Activated CD8-positive, alpha-beta memory T cell treated with anti-CD3 and anti-CD28 coated beads, Interleukin-2, amount 50 U/mL, for 48 hours (primary cell): ENCODE data around the gene ZNF500.
A peak's percentile ranks its signal among the peaks of the same experiment; 100 is the strongest.

Source experiments
- DNase-seq: peaks from one replicate; pipeline ENCODE4 v3.0.0-alpha.2; 2020

ZNF500 gene

GRCh38 chr16:4768549-4769305 is 1.8 kb upstream of the ZNF500 start:
- peak; percentile 94 for DNase-seq

GRCh38 chr16:4767872-4768548 is 1.0 kb upstream of the ZNF500 start:
- no peak for DNase-seq

DNA sequence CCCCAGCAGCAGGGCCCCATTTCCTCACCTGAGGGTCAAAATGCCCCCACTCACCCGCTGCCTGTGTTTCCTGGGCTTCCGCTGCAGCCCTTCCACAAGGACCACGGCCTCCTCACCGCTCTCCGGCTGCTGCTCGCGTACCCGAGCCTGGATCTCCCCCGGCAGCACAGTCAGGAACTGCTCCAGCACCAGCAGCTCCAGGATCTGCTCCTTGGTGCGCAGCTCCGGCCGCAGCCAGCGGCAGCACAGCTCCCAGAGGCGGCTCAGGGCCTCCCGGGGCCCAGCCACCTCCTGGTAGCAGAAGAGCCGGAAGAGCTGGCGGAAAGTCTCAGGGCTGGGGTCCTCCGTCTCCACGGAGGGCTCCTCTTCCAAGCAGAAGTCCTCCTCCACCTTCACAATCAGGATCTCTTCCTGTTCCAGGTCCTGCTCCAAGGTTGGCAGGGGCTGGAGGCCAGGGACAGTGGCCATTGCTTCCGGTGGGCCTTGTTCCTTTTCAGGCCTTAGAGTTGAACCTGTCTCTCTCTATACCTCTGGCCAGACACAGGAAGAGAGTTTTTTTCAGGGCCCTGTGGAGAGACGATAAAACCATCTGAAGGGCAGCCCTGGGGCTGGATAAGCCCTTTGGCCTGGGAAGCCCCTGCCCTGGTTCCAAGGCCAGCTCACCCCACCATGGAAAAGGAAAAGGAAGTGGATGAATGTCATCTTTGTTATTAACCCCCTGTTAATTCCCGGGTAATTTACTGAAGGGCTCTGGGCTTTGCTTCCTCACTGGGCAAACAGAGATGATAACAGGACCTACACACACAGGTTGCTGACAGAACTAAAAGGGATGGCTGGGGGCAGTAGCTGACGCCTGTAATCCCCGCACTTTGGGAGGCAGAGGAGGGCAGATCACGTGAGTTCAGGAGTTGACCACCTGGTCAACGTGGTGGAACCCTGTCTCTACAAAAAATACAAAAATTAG is 1.2 kb downstream of the ZNF500 start:
- DNase-seq: no peak

GRCh38 chr16:4763791-4764190 is 3.2 kb downstream of the ZNF500 start:
- DNase-seq: no peak

- no peak for DNase-seq
Measured at GRCh38 chr16:4762205-4762604, 4.8 kb downstream of the ZNF500 start.

DNA sequence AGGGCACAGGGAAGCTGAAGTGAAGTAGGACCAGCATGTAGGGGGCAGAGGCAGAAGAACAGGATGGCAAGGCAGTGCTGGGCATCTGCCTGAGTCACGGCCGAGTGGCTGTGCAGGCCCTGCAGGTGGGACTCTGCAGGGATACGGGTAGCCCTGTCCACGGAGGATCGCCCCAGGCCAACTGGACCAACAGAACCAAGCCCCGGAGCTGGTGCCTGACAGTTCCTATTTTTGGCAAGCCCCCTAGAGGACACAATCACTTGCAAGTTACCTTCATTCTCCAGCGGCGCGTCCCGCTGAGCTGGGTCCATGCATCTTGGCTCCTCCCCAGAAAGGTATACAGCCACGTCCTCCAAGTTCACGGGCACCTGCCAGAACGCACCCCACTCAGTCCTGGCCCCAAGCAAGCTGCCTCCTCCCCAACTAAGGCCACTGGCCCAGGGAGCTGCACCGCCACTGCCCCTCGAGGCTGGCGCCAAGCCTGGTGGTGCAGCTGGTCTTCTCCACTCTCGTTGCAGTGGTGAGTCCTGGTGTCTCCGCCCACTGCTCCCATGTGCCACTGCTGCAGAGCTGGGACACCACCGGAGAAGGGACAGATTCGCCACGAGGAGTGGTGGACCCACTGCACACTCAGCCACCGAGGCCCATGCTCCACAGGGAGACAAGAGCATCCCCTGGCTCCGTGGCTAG is 6.6 kb downstream of the ZNF500 start:
- no peak for DNase-seq

GRCh38 chr16:4755687-4756086 is 11.3 kb downstream of the ZNF500 start:
- DNase-seq: no peak

GRCh38 chr16:4754865-4755264 is 12.1 kb downstream of the ZNF500 start:
- DNase-seq: no peak

- no peak for DNase-seq
Measured at GRCh38 chr16:4753227-4753626, 13.7 kb downstream of the ZNF500 start.

DNA sequence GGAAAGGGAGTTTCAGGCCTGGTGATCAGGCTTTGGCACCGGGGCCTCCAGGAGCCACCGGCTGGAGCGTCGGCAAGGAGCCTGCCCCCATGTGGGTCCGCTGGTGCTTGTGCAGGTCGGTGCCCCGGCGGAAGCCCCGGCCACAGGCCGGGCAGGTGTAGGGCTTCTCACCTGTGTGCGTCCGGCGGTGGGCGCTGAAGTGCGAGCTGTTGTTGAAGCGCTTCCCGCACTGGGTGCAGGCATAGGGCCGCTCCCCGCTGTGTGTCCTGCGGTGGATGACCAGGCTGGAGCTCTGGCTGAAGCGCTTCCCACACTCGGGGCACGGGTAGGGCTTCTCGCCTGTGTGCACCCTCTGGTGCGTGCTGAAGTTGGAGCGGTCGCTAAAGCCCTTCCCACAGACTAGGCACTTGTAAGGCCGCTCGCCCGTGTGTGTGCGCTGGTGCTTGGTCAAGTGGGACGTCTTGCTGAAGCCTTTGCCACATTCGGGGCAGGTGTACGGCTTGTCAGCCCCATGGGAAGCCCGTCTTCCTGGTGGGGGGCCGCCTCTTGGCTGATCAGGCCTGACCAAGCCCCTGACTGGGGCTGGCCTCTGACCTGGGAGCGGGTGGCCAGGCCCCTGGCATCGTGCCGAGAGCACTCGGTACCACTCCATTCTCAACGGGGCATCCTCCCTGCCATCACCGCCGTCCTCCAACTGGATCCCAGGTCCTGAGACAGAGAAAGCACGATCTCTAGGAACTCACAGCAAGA is 14.4 kb downstream of the ZNF500 start:
- no peak for DNase-seq

DNA sequence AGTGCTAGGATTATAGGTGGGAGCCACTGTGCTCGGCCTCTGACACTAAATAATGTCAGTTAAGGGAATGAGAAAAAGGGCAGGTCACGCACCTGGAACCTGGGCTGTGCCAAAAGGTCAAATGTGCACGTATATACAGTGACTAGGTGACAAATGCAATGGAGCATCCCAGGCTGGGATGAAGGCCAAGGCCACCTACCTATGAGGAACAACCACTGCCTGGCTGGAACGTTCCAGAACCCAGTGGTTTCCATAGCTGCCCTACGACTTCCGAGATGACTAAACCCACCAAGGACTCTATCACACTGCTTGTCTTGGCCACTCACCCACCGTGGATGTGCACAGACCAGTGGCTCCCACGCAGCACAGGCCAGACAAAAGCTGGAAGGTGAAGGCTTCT is 16.1 kb downstream of the ZNF500 start:
- no peak for DNase-seq

- no peak for DNase-seq
Measured at GRCh38 chr16:4749700-4750257, 17.2 kb downstream of the ZNF500 start.

GRCh38 chr16:4748682-4749411 is 18.1 kb downstream of the ZNF500 start:
- DNase-seq: no peak

- no peak for DNase-seq
Measured at GRCh38 chr16:4747906-4748681, 18.9 kb downstream of the ZNF500 start.

DNA sequence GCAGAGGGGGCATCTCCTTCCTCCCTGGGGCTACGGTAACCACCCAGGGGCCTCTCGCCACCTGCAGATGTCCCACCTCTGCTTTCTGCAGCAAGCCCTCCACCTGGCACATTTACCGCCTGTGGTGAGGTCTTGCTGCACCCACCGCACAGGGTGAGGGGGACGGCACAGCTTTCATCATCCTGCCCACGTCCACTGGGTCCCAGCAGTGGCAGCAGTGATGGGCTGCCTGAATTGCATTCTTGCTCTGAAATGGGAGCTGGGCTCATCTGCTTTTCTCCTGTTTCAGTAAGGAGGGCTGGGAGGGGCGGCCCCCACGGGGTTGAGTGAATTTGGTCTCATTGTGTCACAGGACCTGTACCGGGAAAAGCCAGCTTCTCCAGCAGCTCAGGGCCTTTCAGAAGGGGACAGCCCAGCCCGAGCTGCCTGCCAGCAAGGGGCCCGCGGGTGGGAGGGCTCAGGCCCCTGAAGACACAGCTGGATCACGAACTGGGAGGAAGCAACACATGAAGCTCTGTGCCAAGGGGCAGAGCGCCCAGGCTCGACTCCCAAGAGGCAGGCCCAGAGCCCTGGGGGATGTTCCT is 19.9 kb downstream of the ZNF500 start:
- DNase-seq: no peak

DNA sequence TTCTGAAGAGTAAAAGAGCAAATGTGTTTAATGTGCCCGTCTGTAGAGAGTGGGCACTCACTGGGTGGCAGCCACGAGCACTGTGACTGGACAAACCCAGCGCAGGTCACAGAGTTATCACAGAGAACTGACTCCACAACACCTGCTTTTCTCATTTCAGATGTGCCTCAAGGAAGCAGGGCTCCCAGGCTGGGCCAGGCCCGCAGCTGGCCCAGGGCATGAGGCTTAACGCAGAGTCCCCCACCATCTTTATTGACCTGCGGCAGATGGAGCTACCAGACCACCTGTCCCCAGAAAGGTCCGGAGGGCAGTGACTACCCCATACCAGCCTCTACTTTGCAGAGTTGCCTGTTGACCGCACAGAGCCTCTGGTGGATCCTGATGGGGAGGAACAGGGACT is 20.7 kb downstream of the ZNF500 start:
- no peak for DNase-seq

DNA sequence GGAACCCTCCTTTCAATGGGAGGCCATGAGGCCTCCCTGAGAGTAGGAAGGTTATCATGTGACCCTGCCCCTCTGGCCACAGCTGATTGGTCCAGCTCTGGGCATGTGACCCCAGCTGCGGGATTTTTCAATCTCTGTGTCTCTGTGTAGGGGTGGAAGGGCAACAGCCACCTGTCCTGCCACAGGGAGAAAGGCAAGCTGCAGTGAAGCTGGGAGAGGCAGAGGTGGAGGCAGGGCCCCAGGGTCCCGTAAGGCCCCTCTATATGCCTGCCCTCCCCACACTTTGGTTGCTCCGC is 21.7 kb downstream of the ZNF500 start:
- no peak for DNase-seq

DNA sequence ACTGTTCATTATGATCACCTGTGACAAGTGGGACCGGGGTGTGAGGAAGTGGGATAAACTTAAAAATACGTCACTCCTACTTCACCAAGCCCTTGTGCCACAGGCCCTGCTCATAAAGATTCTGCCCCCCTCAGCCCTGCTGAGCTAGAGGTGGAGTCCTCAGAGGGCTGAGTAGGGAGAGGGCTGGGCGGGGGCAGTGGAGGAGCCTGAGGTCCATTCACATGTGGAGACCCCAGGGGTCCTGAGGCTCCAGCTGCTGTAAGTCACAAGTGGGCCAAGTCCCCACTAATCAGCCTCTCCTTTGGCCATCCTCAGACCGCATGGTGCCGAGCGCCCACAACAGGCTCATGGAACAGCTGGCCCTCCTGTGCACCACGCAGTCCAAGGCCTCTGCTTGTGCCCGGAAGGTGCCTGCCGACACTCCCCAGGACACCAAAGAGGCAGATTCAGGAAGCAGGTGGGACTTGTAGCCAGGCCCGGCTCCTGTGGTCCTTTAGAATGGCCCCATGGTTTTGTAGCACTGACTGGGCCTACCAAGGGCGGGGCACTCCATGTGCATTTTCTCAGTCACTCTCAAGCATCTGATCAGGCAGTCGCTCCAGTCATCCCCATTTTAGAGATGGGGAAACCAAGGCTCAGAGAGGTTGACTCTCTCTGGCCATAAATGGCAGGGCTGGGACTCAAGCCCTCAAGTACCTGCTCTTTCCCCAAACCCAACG is 22.2 kb downstream of the ZNF500 start:
- no peak for DNase-seq

GRCh38 chr16:4743226-4743878 is 23.6 kb downstream of the ZNF500 start:
- no peak for DNase-seq
